GM19328 (cell line): ENCODE data around the gene SLC35D2.
"Not testable (repeated sequence)": the region's sequence is repeated elsewhere in the genome, so short reads cannot be mapped to it uniquely, and the experiment has no call there.

Experiments used
- ATAC-seq: cut with Tn5 transposase; IDR thresholded peaks from one replicate; pipeline ENCODE4 v1.9.1; 2021; ENCODE audit warnings: mild to moderate bottlenecking, moderate library complexity; ENCODE audit not compliant: unreplicated experiment

SLC35D2 gene

GRCh38 chr9:96400132-96400910, 16.8 kb upstream of the SLC35D2 start:
- no peak for ATAC-seq

DNA sequence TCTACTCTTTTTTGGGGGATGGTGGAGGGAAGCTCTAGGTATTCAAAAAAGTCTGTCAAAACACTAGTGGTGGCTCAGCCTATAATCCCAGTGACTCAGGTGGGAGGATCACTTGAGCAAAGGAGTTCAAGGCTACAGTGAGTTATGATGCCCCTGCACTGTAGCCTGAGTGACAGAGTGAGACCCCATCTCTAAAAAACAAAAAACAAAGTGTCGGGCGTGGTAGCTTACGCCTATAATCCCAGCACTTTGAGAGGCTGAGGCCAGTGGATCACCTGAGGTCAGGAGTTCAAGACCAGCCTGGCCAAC, 15.8 kb upstream of the SLC35D2 start:
- no peak for ATAC-seq

GRCh38 chr9:96398582-96399324, 15.2 kb upstream of the SLC35D2 start:
- no peak for ATAC-seq

- no peak for ATAC-seq
Measured at GRCh38 chr9:96395964-96396363, 12.5 kb upstream of the SLC35D2 start.

- no peak for ATAC-seq
Measured at GRCh38 chr9:96394832-96395496, 11.5 kb upstream of the SLC35D2 start.

DNA sequence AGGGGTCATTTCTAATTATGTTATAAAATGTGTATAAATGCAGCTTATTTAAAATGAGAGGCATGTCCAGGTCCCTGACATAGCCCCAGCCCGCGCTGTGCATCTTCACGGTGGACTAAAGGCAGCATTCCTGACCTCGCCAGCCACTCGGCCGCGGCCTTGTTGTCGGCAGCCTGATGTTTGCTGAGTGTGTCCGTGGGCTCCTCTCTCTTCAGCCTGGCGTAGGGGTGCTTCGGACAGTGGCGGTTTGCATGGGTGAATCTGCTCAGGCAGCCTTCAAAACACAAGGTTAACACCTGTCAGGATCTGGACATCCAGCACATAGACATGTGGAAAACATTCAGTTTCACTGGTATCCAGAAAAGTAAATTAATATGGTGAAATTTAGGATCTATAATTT, 8.8 kb upstream of the SLC35D2 start:
- ATAC-seq, result no peak

DNA sequence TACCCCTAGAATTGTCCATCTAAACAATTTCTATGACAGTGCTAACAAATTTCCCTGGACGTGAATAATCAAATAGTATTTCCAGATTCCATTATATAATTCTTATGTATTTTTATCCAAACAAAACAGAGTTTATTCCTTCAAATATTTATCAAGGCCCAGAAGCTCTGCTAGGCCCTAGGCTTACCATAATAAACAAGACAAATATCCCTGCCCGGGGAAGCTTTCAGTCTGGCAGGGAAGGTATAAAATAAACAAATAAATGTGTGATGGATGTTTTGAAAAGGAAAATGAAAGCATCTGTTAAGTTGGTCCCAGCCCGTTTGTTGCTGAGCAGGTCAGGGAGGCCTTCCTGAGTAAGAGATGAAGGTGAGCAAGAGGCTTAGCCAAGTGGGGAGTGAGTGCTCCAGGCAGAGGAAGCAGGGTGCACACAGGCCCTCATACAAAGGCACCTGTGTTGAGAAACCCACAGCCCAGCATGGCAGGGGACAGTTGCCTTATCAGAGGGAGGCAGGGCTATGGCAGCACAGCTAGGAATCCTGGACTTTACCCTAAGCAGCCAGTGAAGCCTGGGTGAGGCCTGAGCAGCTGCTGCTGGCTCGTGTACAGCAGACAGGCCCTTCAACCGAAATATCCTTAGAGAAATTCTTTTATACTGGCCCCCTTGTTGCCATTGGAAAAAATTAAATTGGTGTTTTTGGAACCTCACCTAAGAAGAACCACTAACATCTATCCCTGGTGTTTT, 7.7 kb upstream of the SLC35D2 start:
- no peak for ATAC-seq

DNA sequence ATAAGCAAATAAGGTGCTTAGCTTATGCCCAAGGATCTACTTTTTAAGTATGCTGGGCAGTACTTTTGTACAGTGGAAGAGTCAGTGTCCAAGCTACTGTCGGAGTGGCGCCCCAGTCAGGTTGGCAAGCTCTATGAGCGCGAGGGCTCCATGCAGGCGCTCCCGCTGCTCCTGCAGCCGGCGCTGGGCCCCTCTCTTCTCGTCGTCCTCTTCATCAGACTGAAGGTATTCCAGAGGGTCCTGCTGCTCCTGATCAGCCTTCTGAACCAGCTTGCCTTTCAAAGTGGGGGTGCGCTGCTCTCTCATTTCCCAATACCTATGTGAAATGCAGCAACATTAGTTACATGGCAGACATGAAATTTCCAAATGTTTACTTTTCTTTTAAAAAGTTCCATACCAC, 4.6 kb upstream of the SLC35D2 start:
- ATAC-seq, result no peak

DNA sequence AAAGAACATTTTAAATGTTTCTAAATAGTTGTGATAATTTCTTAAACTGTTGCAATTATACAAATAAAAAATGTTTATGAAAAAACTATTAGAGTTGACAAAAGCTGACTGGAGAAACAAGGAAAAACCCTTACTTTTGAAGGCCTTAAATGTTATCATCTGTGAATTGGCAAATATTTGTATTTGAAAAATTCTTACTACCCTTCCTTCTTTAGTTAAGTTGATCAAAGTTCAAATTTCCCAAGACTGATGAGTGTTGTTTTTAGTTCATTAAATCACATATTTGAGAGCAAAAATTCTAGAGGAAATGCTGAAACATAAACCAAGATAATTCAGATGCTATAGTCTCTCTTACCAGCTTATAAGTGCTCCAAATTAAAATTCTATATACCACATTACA, 2.6 kb upstream of the SLC35D2 start:
- ATAC-seq, result no peak

- ATAC-seq, result no peak
Measured at GRCh38 chr9:96382839-96383164, 709 bp downstream of the SLC35D2 start.

- ATAC-seq, result no peak
Measured at GRCh38 chr9:96382175-96382574, 1.3 kb downstream of the SLC35D2 start.

DNA sequence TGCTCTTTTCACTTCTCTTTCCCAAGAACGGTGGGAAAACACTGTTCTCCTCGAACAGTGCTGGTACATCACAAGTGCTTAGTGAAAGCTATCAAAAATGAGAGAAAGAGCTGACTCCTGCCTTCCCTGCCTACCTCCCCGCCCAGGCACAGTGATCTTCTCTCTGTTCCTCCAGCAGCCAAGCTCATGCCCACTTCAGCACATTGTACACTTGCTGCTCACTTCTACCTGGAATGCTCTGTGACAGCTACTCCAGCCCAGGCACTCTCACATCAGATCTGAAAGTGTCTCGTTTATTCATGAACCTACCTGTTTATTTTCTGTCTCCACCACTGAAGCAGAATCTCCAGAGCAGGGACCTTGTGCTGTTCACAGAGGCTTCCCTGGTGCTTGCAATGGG, 1.8 kb downstream of the SLC35D2 start:
- ATAC-seq, result no peak

DNA sequence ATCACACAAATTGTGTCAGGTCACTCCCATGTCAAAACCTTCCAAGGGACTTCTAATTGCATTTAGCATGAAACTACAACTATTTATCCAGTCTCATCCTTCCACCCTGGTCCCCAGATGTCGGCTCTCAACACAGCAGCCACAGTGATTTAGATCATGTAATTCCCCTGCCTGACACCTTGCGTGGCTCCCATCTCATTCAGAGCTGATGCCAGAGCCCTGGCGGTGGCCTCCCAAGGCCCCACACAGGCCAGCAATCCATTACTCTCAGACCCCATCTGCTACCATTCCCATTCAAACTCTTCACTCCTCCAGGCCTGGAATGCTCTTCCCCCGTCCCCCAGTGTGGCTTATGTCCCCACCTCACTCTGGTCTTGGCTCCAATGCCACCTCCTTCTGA, 2.4 kb downstream of the SLC35D2 start:
- ATAC-seq, result no peak

DNA sequence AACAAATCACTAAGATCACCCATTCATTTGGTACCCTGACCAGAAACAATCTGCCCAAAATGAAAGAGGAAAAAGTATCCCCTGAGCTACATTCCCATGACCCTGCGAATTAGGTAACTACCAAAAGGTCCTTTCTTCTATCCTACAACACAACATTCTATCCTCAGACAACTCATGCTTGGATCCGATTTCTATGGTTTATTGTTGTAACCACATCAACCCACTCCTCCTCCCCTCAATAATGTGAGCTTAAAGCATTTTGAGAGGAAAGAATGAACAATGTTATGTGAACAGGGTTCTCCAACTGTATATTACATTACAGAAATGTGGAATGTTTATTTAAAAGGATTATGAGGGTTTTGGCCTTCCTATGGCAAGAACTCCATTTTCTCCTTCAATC, 4.0 kb downstream of the SLC35D2 start:
- ATAC-seq, result no peak

DNA sequence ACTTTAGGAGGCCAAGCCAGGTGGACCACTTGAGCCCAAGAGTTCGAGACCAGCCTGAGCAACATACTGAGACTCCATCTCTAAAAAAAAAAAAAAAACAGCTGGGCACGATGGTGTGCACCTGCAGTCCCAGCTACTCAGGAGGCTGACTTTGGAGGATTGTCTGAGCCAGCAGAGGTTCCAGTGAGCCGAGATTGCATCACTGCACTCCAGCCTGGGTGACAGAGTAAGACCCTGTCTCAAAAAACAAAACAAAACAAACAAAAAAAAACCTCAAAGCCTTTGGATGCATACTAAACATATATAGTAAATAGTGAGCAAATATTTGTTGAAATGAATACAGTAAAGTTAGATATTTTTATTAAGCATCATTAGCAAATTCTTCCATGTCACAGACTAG, 5.3 kb downstream of the SLC35D2 start:
- ATAC-seq, result no peak

- no peak for ATAC-seq
Measured at GRCh38 chr9:96376891-96377874, 6.3 kb downstream of the SLC35D2 start.

GRCh38 chr9:96375507-96375906, 8.0 kb downstream of the SLC35D2 start:
- ATAC-seq, result not testable (repeated sequence)

DNA sequence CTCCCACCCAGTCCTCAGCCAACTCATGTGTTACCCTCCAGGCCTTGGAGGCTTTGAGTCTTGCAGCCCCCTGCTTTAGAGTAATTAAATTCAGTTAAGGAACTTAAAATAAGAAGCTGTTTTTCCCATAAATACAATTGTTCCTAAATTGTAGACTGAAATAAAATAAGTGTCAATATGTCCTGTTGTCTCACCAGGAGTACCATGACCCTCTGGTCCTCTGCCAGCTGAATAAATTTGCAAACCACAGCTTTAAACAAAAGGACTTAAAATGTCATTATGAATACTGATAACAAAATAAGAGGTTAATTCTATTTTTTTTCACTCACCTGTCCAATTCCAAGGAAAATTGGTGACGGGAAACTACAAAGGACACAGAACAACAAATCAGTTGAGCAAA, 15.6 kb downstream of the SLC35D2 start:
- ATAC-seq, result no peak

GRCh38 chr9:96363175-96363967, 20.1 kb downstream of the SLC35D2 start:
- ATAC-seq, result no peak

GRCh38 chr9:96362119-96362518, 21.4 kb downstream of the SLC35D2 start:
- not testable (repeated sequence) for ATAC-seq
